ENCODE results near the gene CELF1. TPM values are rescaled to one million over a fixed set of nuclear protein-coding genes. Genes with fewer than 3 reads are reported as not detected.

The CELF1 gene
- total and polyA plus RNA-seq, 2 donors (not counting 1 experiment from before 2014, with no cell fraction given): 52.0 to 153 TPM

GRCh38 chr11:47466701-47467250 lies 86.2 kb downstream of the CELF1 start:
- H2AFZ ChIP-seq (ENCODE audit: insufficient read depth, low read depth, low read length, poor library complexity, severe bottlenecking): no peak overlapping the region
- WGBS (ENCODE audit: insufficient coverage): 97% methylated on average over 2 of the region's 4 CpGs
- DNase-seq (no peak), ATAC-seq (ENCODE audit: low read depth) (no peak)
- intact Hi-C loops (cut with micrococcal nuclease): no loop called here
- peaks cover 18% of the 10 kb centered on the region for H3K79me2 ChIP-seq (ENCODE audit: control insufficient read depth, insufficient read depth, low read length)
- no peak overlapping the region for H3K4me2 ChIP-seq (replicated peaks; ENCODE audit: low read depth, low read length, poor library complexity, severe bottlenecking)
- peaks cover 3 to 66% of the 10 kb centered on the region in 2 experiments for H3K36me3 ChIP-seq (replicated peaks in 1 of 2; ENCODE audit: control extremely low read depth in 1 of 2, control insufficient read depth in 1 of 2, extremely low read depth in 1 of 2, insufficient read depth in 2 of 2, low read length in 1 of 2)
- Mint-ChIP-seq H3K27me3 (no peaks in the 10 kb centered on the region), H3K27ac (no peak overlapping the region), H3K4me1 (no peaks in the 10 kb centered on the region), H3K9me3 (ENCODE audit: insufficient read depth) (no peaks in the 10 kb centered on the region), H3K4me3 (no peak overlapping the region)
- no peaks in the 10 kb centered on the region for H3K27me3 ChIP-seq (replicated peaks in 1 of 4; ENCODE audit: control extremely low read depth in 1 of 4, control insufficient read depth in 3 of 4, insufficient read depth in 4 of 4, low read length in 3 of 4)
- CTCF ChIA-PET: no interaction called here
- H3K9ac ChIP-seq (ENCODE audit: low read length): no peak overlapping the region
- peak overlapping the region in 1 of 2 donors; percentile 18 for H3K27ac ChIP-seq (ENCODE audit: low read length in 2 of 2)
- H3K4me3 ChIP-seq (ENCODE audit: control extremely low read depth in 1 of 5, extremely low read depth in 1 of 5, insufficient read depth in 1 of 5, low read depth in 2 of 5, low read length in 4 of 5): no peak overlapping the region
- H4K20me1 ChIP-seq (ENCODE audit: control insufficient read depth, insufficient read depth, low read length, poor library complexity, severe bottlenecking): peaks cover 26% of the 10 kb centered on the region
- no peak for TF ChIP-seq EZH2 (IDR thresholded peaks at IDR 0.05; ENCODE audit: borderline replicate concordance, insufficient read depth, low read depth, low read length, poor library complexity, severe bottlenecking)
- TF ChIP-seq CTCF (IDR thresholded peaks at IDR 0.05): no peak
- H3K4me1 ChIP-seq (ENCODE audit: control insufficient read depth in 2 of 2, insufficient read depth in 2 of 2, low read length in 2 of 2): no peaks in the 10 kb centered on the region
- H3K9me3 ChIP-seq (ENCODE audit: control extremely low read depth in 1 of 3, control insufficient read depth in 2 of 3, insufficient read depth in 1 of 3, low read length in 2 of 3): no peaks in the 10 kb centered on the region
- POLR2A ChIA-PET: no interaction called here

DNA sequence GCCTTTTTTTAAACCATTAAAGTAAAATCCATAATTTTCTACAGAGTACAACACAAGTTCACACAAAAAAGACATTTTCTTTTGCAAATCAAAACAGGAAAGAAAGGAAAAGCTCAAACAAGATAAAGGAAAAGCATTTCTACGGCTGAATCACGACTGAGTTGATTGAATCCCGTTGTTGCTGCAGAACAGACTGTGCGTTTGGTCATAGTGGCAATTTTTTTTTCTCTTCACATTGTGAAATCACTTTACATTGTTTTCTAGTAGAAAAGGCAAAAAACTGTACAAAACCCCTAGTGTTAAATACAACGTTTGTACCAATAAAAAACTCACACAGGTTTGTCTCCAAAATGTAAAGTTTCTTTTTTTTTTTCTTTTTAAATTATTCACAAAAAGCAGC lies 86.7 kb downstream of the CELF1 start:
- H3K27me3 ChIP-seq (replicated peaks in 1 of 4; ENCODE audit: control extremely low read depth in 1 of 4, control insufficient read depth in 3 of 4, insufficient read depth in 4 of 4, low read length in 3 of 4): no peaks in the 10 kb centered on the region
- H3K36me3 ChIP-seq (replicated peaks in 1 of 2; ENCODE audit: control extremely low read depth in 1 of 2, control insufficient read depth in 1 of 2, extremely low read depth in 1 of 2, insufficient read depth in 2 of 2, low read length in 1 of 2): peaks cover 3 to 60% of the 10 kb centered on the region in 2 experiments
- H3K4me1 ChIP-seq (ENCODE audit: control insufficient read depth in 2 of 2, insufficient read depth in 2 of 2, low read length in 2 of 2): no peaks in the 10 kb centered on the region
- CTCF ChIA-PET: no interaction called here
- H3K4me3 ChIP-seq (ENCODE audit: control extremely low read depth in 1 of 5, extremely low read depth in 1 of 5, insufficient read depth in 1 of 5, low read depth in 2 of 5, low read length in 4 of 5): no peak overlapping the region
- no peak overlapping the region for H3K4me3 Mint-ChIP-seq
- no peak overlapping the region for H2AFZ ChIP-seq (ENCODE audit: insufficient read depth, low read depth, low read length, poor library complexity, severe bottlenecking)
- H3K79me2 ChIP-seq (ENCODE audit: control insufficient read depth, insufficient read depth, low read length): peaks cover 18% of the 10 kb centered on the region
- H3K4me2 ChIP-seq (replicated peaks; ENCODE audit: low read depth, low read length, poor library complexity, severe bottlenecking): no peak overlapping the region
- no peak overlapping the region for H3K9ac ChIP-seq (ENCODE audit: low read length)
- H3K9me3 ChIP-seq (ENCODE audit: control extremely low read depth in 1 of 3, control insufficient read depth in 2 of 3, insufficient read depth in 1 of 3, low read length in 2 of 3): no peaks in the 10 kb centered on the region
- H3K9me3 Mint-ChIP-seq (ENCODE audit: insufficient read depth): no peaks in the 10 kb centered on the region
- WGBS (ENCODE audit: insufficient coverage): no CpG with 5 or more reads among the region's 5 CpGs
- H3K4me1 Mint-ChIP-seq: no peaks in the 10 kb centered on the region
- no peak overlapping the region for H3K27ac Mint-ChIP-seq
- ATAC-seq (ENCODE audit: low read depth) (no peak), DNase-seq (no peak)
- no peak overlapping the region for H3K27ac ChIP-seq (ENCODE audit: low read length in 2 of 2)
- POLR2A ChIA-PET: no interaction called here
- intact Hi-C loops (cut with micrococcal nuclease): no loop called here
- H3K27me3 Mint-ChIP-seq: no peaks in the 10 kb centered on the region
- TF ChIP-seq CTCF (IDR thresholded peaks at IDR 0.05) (no peak), EZH2 (IDR thresholded peaks at IDR 0.05; ENCODE audit: borderline replicate concordance, insufficient read depth, low read depth, low read length, poor library complexity, severe bottlenecking) (no peak)
- H4K20me1 ChIP-seq (ENCODE audit: control insufficient read depth, insufficient read depth, low read length, poor library complexity, severe bottlenecking): peaks cover 26% of the 10 kb centered on the region
